Measurements from ENCODE around the gene USP33.
A peak's percentile ranks its signal among the peaks of the same experiment; 100 is the strongest.
"Not testable (repeated sequence)": the region's sequence is repeated elsewhere in the genome, so short reads cannot be mapped to it uniquely, and the experiment has no call there.

Gene USP33

GRCh38 chr1:77759071-77760028 is at the start of gene USP33:
USP33 (minus strand) TSS chr1:77759852; CDS start chr1:77741697, 18,155 bp downstream.
- peak; percentile 60 for DNase-seq

GRCh38 chr1:77803371-77803770 is 43.7 kb upstream of the USP33 start:
- no peak for DNase-seq

- no peak for DNase-seq
Measured at GRCh38 chr1:77802026-77802425, 42.4 kb upstream of the USP33 start.

- DNase-seq: no peak
Measured at GRCh38 chr1:77797991-77798390, 38.3 kb upstream of the USP33 start.

GRCh38 chr1:77796695-77797405 is 37.2 kb upstream of the USP33 start:
- DNase-seq: no peak

GRCh38 chr1:77794550-77794949 is 34.9 kb upstream of the USP33 start:
- DNase-seq: no peak

- not testable (repeated sequence) for DNase-seq
Measured at GRCh38 chr1:77786093-77786741, 26.6 kb upstream of the USP33 start.

GRCh38 chr1:77783141-77783540 is 23.5 kb upstream of the USP33 start:
- no peak for DNase-seq

GRCh38 chr1:77781683-77782082 is 22.0 kb upstream of the USP33 start:
- DNase-seq: no peak

GRCh38 chr1:77779529-77780281 is 20.1 kb upstream of the USP33 start, which contains the start of gene MIGA1:
MIGA1 (plus strand) TSS chr1:77779649; CDS start chr1:77783253, 3,604 bp downstream.
- peak; percentile 86 for DNase-seq

- no peak for DNase-seq
Measured at GRCh38 chr1:77776007-77776700, 16.5 kb upstream of the USP33 start.

- no peak for DNase-seq
Measured at GRCh38 chr1:77768006-77768405, 8.4 kb upstream of the USP33 start.

- DNase-seq: no peak
Measured at GRCh38 chr1:77762072-77762476, 2.4 kb upstream of the USP33 start.

GRCh38 chr1:77757603-77758002 is 2.0 kb downstream of the USP33 start:
- DNase-seq: no peak

- DNase-seq: no peak
Measured at GRCh38 chr1:77757066-77757584, 2.5 kb downstream of the USP33 start.

- no peak for DNase-seq
Measured at GRCh38 chr1:77756052-77756754, 3.4 kb downstream of the USP33 start.

- not testable (repeated sequence) for DNase-seq
Measured at GRCh38 chr1:77749489-77749888, 10.2 kb downstream of the USP33 start.

- no peak for DNase-seq
Measured at GRCh38 chr1:77744576-77744975, 15.1 kb downstream of the USP33 start.

- no peak for DNase-seq
Measured at GRCh38 chr1:77742011-77742555, 17.6 kb downstream of the USP33 start.

GRCh38 chr1:77741316-77741715 is 18.3 kb downstream of the USP33 start:
- DNase-seq: no peak

GRCh38 chr1:77739235-77739634 is 20.4 kb downstream of the USP33 start:
- DNase-seq: no peak

Measured in NCI-H2029 treated with DMSO at 0.1 percent for 48 hours (cell line).